Measurements from ENCODE around the gene P2RX6.
"Not testable (repeated sequence)": the region's sequence is repeated elsewhere in the genome, so short reads cannot be mapped to it uniquely, and the experiment has no call there.

The P2RX6 gene

GRCh38 chr22:21052715-21053459, 37.9 kb downstream of the P2RX6 start:
- in situ Hi-C loops (cut with HindIII; ENCODE audit: low pct_unique_long_range_greater_than_20kb, low sequenced_read_pairs), result no loop called here
- no peak for DNase-seq (ENCODE audit: low read depth in 1 of 2, low spot score in 1 of 2)
- TF ChIP-seq JUND (IDR thresholded peaks at IDR 0.05; ENCODE audit: low read depth), result no peak

GRCh38 chr22:21054046-21054713, 39.2 kb downstream of the P2RX6 start:
- no peak for DNase-seq (ENCODE audit: low read depth in 1 of 2, low spot score in 1 of 2)
- in situ Hi-C loops (cut with HindIII; ENCODE audit: low pct_unique_long_range_greater_than_20kb, low sequenced_read_pairs), result no loop called here
- TF ChIP-seq JUND (IDR thresholded peaks at IDR 0.05; ENCODE audit: low read depth), result no peak

GRCh38 chr22:21054714-21055563, 40.0 kb downstream of the P2RX6 start:
- no peak for TF ChIP-seq JUND (IDR thresholded peaks at IDR 0.05; ENCODE audit: low read depth)
- DNase-seq (ENCODE audit: low read depth in 1 of 2, low spot score in 1 of 2), result no peak
- in situ Hi-C loops (cut with HindIII; ENCODE audit: low pct_unique_long_range_greater_than_20kb, low sequenced_read_pairs), result no loop called here

GRCh38 chr22:21055564-21055834, 40.5 kb downstream of the P2RX6 start:
- TF ChIP-seq JUND (IDR thresholded peaks at IDR 0.05; ENCODE audit: low read depth), result no peak
- in situ Hi-C loops (cut with HindIII; ENCODE audit: low pct_unique_long_range_greater_than_20kb, low sequenced_read_pairs), result no loop called here
- no peak for DNase-seq (ENCODE audit: low read depth in 1 of 2, low spot score in 1 of 2)

GRCh38 chr22:21055880-21056319, 40.9 kb downstream of the P2RX6 start:
- in situ Hi-C loops (cut with HindIII; ENCODE audit: low pct_unique_long_range_greater_than_20kb, low sequenced_read_pairs), result no loop called here
- DNase-seq (ENCODE audit: low read depth in 1 of 2, low spot score in 1 of 2), result no peak
- no peak for TF ChIP-seq JUND (IDR thresholded peaks at IDR 0.05; ENCODE audit: low read depth)

- in situ Hi-C loops (cut with HindIII; ENCODE audit: low pct_unique_long_range_greater_than_20kb, low sequenced_read_pairs); DNase-seq (ENCODE audit: low read depth in 1 of 2, low spot score in 1 of 2): not testable (repeated sequence)
Observed at GRCh38 chr22:21060363-21060762, 45.4 kb downstream of the P2RX6 start.

- in situ Hi-C loops (cut with HindIII; ENCODE audit: low pct_unique_long_range_greater_than_20kb, low sequenced_read_pairs), result not testable (repeated sequence)
Observed at GRCh38 chr22:21061660-21062321, 46.8 kb downstream of the P2RX6 start.

GRCh38 chr22:21064425-21064824, 49.5 kb downstream of the P2RX6 start:
- in situ Hi-C loops (cut with HindIII; ENCODE audit: low pct_unique_long_range_greater_than_20kb, low sequenced_read_pairs), result not testable (repeated sequence)

More at GRCh38 chr22:21061660-21062321, 46.8 kb downstream of the P2RX6 start:
- DNase-seq (ENCODE audit: low read depth in 1 of 2, low spot score in 1 of 2), result not testable (repeated sequence)

GRCh38 chr22:21064917-21065864, 50.2 kb downstream of the P2RX6 start:
- DNase-seq (ENCODE audit: low read depth in 1 of 2, low spot score in 1 of 2), result no peak
- no peak for TF ChIP-seq JUND (IDR thresholded peaks at IDR 0.05; ENCODE audit: low read depth)
- in situ Hi-C loops (cut with HindIII; ENCODE audit: low pct_unique_long_range_greater_than_20kb, low sequenced_read_pairs), result no loop called here

More at GRCh38 chr22:21064425-21064824, 49.5 kb downstream of the P2RX6 start:
- not testable (repeated sequence) for DNase-seq (ENCODE audit: low read depth in 1 of 2, low spot score in 1 of 2)

- in situ Hi-C loops (cut with HindIII; ENCODE audit: low pct_unique_long_range_greater_than_20kb, low sequenced_read_pairs), result no loop called here
- no peak for TF ChIP-seq JUND (IDR thresholded peaks at IDR 0.05; ENCODE audit: low read depth)
- DNase-seq (ENCODE audit: low read depth in 1 of 2, low spot score in 1 of 2), result no peak
Observed at GRCh38 chr22:21067075-21067900, 52.3 kb downstream of the P2RX6 start.

All from T47D (cell line).